HUES48 (cell line): ENCODE measurements around the gene MGARP.

Experiments used
- H3K27ac ChIP-seq: one replicate; pipeline ENCODE4 v1.7.0; 2013; ENCODE audit warnings: low read depth, low read length, inconsistent platforms
- H3K27me3 ChIP-seq: 2 replicates; pipeline ENCODE4 v1.6.1; 2013; ENCODE audit warnings: mild to moderate bottlenecking, low read length; ENCODE audit not compliant: control insufficient read depth, insufficient read depth
- H3K36me3 ChIP-seq: 2 replicates; pipeline ENCODE4 v1.6.1; 2013; ENCODE audit warnings: low read length; ENCODE audit not compliant: control insufficient read depth, insufficient read depth
- H3K4me1 ChIP-seq: 2 replicates; pipeline ENCODE4 v1.6.1; 2013; ENCODE audit warnings: mild to moderate bottlenecking, low read length; ENCODE audit not compliant: control insufficient read depth, insufficient read depth
- H3K4me3 ChIP-seq: 2 replicates; pipeline ENCODE4 v1.5.1; 2013; ENCODE audit warnings: mild to moderate bottlenecking, low read depth, low read length
- H3K9ac ChIP-seq: 2 replicates; pipeline ENCODE4 v1.6.1; 2013; ENCODE audit warnings: mild to moderate bottlenecking, low read depth, low read length, moderate library complexity
- H3K9me3 ChIP-seq: 2 replicates; pipeline ENCODE4 v1.6.1; 2013; ENCODE audit warnings: low read length; ENCODE audit not compliant: control insufficient read depth, insufficient read depth

The MGARP gene

GRCh38 chr4:139221687-139222086, 58.3 kb downstream of the MGARP start:
- H3K9ac ChIP-seq, result no peak overlapping the region
- no peak overlapping the region for H3K4me3 ChIP-seq
- no peaks in the 10 kb centered on the region for H3K9me3 ChIP-seq
- H3K4me1 ChIP-seq, result no peaks in the 10 kb centered on the region
- H3K36me3 ChIP-seq, result no peaks in the 10 kb centered on the region
- H3K27ac ChIP-seq, result no peak overlapping the region
- H3K27me3 ChIP-seq, result no peaks in the 10 kb centered on the region

- Histone ChIP-seq H3K27me3 (no peaks in the 10 kb centered on the region), H3K4me1 (peaks cover 2% of the 10 kb centered on the region; the same call in 1 of the 2 replicates)
These were observed 60.5 kb downstream of the MGARP start for GRCh38 chr4:139219450-139220055.

More at GRCh38 chr4:139219450-139220055, 60.5 kb downstream of the MGARP start:
- Histone ChIP-seq H3K9ac (no peak overlapping the region), H3K9me3 (no peaks in the 10 kb centered on the region), H3K27ac (no peak overlapping the region), H3K36me3 (no peaks in the 10 kb centered on the region), H3K4me3 (no peak overlapping the region)
